NCI-H345 (cell line): ENCODE data around the gene FHL1.

Source experiments
- DNase-seq: peaks from one replicate; lab custom pipeline; 2025; lab: John Stamatoyannopoulos, UW

FHL1 gene

DNA sequence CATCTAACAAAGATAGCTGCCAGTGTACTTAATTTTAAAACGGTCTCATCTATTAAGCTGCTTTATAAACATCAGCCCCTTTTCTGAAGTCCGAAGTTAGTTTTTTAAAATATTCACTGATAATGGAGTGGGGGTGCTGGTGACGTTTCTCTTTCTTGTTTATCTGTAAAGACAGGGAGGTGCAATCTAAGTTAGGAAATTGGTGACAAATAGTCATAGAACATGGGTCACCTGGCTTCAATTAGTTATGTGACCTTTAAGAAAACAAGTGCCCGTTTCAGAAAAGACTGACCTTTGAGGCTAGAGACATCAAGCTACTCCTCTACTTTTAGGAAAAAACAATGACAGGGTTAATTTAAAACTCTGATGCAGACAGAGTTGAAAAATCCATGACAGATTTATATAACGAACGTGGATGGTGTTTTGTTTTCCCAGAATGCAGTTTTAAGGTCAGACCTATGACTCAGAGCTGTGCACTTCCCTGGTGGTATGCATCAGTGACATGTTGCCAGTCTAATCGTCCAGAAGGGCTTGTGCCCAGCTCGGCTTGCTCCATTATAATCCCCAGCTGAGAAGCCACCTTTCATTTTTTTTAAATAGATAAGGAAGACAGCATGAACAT lies 38.2 kb downstream of the FHL1 start:
- DNase-seq: no peak

GRCh38 chrX:136186023-136186413 lies 38.7 kb downstream of the FHL1 start:
- no peak for DNase-seq

DNA sequence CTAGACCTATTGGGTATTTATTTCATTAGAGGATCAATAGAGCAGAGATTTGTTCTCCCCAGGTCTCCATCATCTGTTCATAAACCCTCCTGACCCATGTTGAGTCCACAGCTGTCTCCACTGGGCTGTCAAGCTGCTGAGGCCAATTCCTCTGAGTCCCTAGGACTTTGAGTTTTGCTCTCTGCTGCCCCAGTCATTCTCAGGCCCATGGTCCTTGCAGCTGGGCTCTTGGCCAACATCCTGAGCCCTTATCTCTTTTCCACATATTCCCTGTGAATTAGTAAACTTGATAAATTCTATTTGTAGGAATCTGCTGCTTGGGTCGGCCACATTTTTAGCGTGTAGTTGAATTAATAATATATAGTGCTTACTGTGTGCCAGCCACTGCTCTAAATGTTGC lies 41.9 kb downstream of the FHL1 start:
- DNase-seq: no peak

DNA sequence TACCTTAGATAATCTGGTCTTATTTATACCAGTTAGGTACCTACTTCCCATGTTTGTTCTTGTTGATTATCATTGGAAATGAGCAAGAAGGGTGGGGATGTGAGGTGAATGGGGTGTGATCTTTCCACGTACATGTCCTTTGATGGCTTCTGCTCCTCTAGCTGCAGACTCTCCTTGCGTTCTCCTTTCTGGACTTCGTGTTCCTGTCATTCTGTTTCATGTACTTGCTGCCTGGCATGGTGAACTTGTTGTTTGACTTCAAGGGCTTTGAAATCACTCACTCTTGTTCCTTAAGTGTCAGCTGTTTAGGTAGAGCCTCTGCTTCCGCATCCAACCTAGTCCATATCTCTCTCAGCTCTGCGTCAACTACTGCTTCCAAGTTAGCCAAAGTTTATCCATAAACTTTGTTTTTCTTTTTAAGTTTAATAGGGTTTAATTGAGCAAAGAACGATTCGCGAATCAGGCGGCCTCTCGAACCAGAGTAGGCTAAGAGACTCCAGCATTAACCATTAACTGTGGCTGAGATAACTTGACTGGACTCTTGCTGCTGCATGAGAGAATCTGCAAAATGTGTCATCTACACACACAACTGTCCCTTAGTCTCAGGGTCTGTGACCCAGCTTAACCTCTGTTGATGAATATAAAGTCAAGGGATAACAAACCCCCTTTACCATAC lies 42.8 kb downstream of the FHL1 start:
- no peak for DNase-seq

DNA sequence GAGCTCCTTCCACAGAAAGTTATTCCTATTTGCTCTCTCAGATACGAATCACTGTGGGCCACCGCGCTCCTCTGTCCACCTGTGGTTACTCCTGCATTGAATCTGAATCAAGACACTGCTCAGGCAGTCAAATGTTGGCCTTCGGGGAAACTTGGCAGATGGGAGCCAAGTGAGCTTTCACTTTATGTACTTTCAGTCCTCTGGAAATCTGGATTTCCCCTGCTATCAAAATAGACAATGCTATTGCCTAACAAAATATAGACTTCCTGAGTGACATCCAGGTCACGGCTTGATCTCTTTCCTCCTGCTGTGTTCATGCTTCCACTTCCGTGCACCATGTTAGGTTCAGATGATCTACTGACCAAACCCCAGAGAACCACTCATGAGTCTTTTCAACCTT lies 43.8 kb downstream of the FHL1 start:
- DNase-seq: no peak

DNA sequence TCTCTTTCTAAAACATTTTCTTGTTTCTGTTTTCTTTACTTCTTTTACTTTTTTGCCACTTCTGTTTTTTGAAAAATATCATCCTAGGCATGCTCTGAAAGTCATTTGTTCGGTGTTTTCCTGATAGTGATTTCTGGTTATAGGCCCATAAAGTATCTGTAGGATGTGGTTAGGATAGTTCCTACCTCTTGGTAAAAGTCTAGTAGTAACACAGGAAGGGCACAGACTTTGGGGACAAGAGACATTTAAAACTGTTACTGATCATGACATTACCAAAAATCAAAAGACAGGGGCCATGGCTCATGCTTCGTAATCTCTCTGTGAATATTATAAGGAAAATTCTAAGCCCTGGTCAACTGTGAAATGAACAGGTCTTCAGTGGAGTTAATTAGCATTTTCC lies 44.8 kb downstream of the FHL1 start:
- DNase-seq: no peak

DNA sequence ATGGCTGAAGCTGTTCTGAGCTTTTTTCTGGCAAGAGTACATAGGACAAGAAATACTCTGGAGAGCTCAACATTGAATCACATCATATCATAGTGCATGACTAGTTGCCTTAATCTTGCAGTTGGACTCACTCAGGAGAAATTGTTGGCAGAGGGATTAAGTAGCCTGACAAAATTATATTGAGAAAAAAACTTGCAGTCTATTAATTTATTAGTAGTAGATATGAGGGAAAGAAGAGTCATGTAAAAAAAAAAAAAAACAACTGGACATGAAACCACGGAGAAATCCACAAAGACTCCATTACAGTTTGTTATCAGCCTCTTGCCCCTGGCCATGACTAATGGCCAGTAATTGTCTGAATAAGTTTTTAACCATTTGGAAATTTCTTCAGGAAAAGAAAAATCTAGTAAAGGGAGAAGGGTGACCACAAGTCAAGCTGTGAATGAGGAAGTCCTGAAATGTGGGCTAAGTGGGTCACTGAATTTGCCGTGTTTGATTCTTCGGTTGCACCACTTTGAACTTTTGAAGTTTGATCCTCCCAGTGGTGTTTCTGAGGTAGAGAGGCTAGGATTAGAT lies 45.6 kb downstream of the FHL1 start:
- DNase-seq: no peak

DNA sequence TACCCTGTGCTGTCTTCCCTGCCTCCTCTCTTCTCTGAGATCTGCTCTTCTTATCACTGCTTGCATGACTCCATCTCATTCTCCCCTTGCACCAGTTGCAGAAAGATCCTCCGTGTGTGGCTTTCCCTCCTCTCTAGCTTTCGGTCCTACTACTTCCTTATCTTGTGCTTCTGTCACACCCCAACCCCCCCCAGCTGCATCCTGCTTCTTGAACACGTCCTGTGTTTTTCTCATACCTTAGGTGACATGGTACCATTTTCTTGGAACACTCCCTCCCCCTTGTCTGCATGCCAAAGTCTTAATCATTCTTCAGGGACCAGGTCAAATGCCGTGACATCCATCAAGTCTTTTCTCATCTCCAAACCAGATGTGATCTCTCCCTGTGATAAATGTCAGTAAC lies 46.4 kb downstream of the FHL1 start:
- DNase-seq: no peak

- no peak for DNase-seq
Observed at GRCh38 chrX:136194536-136194935, 47.2 kb downstream of the FHL1 start.

- DNase-seq: no peak
Observed at GRCh38 chrX:136195247-136195646, 47.9 kb downstream of the FHL1 start.

GRCh38 chrX:136196691-136197155 lies 49.4 kb downstream of the FHL1 start:
- DNase-seq: no peak

- no peak for DNase-seq
Observed at GRCh38 chrX:136198010-136198409, 50.7 kb downstream of the FHL1 start.

DNA sequence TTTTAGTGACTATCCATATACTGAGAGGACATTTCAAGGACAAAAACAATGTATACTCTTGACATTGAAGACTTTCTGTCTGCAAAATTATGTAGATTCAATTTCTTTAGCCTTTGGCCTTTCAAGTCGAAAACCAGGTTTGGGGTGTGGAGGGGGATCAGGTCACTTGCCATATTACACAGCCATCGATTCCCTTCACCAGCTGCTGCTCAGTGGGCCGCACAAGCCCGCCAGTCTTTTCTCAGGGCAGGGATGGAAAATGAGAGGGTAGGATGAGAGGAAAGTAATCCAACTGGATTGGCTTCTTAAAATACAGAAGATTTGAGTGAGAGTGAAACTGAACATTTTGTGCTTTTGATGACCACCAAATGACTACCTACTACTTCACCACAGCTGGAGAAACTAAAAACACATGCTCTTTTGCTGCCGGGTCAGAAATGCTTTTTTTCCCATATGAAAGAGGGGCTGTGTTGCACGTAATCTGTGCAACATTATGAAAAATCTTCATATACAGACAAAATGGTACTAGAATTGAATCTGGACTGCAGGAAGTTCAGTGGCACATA lies 51.4 kb downstream of the FHL1 start:
- no peak for DNase-seq

GRCh38 chrX:136199365-136199764 lies 52.0 kb downstream of the FHL1 start:
- no peak for DNase-seq

GRCh38 chrX:136200466-136200865 lies 53.1 kb downstream of the FHL1 start:
- no peak for DNase-seq

DNA sequence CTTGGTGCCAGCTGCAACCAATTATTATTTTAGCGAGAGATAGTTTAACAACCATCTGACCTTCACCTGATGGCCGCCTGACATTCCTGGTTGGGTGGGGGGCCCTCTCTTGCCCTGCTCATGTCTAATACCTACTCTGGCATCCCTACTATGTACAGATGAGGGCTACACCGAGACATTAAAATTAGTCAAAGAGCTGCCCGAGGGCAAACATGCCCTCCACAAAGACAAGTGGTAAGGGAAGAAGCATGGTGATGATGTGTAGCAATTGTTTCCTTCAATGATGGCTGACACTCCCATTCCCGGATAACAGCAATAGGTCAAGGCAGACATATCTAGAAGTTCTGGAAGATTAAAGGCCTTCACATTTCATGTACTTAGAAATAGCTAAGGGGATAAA lies 54.3 kb downstream of the FHL1 start:
- DNase-seq: no peak

GRCh38 chrX:136202889-136203288 lies 55.6 kb downstream of the FHL1 start:
- no peak for DNase-seq

DNA sequence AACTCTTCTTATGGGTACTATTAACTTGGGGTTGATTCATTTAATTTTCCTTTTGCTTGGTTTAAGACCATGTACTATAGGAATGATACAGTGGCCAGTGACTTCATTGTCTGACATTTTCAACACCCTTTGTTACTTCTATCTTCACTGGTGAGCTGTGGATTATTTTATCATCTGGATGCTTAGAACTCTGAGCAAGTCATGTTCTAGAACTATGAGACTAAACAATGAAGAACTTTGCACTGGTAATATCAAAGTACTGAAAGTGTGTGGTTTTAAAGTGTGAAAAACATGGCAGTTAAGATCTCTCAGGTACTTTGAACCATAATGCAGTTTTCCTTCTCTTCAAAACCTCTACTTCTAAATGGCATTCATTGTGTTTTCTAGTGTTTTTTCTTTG lies 56.1 kb downstream of the FHL1 start:
- no peak for DNase-seq

DNA sequence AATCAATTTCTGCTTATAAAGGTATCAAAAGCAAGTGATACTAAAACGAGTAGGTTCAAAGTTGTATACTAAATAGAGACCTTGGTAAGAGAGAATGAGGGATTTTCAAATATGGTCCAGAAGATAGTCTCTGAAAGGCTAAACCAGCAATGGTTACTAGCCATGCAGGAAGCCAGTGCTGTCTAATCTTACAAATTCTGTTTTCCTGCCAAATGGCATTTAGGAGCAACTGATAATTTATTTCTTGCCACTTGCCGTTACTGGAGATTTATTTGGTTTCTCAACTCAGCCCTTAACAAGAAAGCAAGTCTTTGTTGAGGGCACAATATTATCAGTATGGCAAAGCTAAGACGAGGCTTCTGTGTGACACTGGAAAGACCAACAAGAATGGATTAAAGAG lies 56.6 kb downstream of the FHL1 start:
- DNase-seq: no peak

DNA sequence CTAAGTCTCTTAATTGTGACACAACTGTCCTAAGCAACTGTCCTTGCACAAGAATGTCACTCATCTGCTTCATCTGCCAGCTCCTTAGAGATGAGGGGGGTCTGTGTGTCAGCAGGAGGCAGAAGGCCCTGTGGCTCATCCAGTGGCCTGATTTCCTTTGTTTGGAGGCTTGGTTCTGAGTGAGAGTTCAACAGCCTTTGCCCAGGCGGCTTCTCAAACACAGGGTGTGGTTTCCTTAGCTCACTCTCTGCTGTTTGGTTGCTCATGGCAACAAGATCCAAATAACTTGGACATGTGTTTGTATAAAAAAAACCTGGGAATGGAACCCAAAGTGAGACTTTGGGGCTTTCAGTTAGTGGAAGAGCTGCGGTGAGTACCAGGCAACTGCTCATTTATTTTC lies 57.2 kb downstream of the FHL1 start:
- no peak for DNase-seq

GRCh38 chrX:136205882-136206380 lies 58.6 kb downstream of the FHL1 start:
- no peak for DNase-seq

DNA sequence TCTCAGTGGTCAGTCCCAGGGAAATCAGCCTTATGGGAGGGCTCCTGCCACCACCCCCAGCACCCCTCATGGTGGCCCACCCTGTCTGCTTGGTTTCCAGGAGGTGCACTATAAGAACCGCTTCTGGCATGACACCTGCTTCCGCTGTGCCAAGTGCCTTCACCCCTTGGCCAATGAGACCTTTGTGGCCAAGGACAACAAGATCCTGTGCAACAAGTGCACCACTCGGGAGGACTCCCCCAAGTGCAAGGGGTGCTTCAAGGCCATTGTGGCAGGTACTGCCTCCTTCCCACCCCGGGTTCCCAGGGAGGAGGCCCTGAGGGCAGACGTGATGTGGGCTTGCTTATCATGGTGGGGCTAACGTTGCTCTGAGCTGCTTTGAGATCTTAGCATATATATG lies 59.6 kb downstream of the FHL1 start:
- no peak for DNase-seq

- no peak for DNase-seq
Observed at GRCh38 chrX:136207546-136207945, 60.2 kb downstream of the FHL1 start.
